Measurements from ENCODE around the gene CASP12.

Gene CASP12

DNA sequence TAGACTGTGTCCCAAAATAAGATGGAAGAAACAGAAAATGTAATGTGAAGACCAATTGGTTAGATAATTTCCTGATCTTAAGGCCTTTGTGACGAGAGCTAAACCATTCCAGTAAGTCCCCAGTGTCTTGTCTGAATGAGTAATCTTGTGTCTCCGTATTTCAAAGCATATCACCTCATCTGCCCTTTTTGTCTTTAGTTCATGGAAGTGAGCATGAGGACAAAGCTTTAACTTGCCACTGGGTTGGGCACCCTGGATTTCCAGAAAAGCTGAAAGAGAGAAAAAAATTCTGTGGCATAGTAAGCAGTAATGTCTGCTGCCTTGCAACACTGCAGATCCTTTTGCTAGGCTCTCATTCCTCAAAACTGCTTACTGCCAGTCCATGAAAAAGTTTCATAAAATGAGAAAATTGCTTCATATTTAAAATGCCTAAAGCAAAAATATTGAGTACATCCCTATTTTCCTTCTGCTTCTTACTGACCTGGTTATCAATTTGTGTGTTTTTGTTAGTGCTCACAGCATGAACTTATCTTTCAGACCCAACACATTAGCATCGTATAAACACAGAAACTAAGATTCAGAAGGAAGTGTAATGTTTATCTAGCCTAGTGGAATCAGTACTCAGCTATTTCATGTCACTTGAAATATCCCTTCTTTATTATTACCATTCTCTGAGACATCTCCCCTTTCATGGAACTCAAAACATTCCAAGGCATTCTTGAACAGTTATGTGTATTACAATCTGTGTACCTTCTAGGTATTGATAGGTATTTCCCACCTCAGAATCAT, 5.3 kb downstream of the CASP12 start:
- in situ Hi-C loops (cut with HindIII; ENCODE audit: low sequenced_read_pairs): no loop called here

DNA sequence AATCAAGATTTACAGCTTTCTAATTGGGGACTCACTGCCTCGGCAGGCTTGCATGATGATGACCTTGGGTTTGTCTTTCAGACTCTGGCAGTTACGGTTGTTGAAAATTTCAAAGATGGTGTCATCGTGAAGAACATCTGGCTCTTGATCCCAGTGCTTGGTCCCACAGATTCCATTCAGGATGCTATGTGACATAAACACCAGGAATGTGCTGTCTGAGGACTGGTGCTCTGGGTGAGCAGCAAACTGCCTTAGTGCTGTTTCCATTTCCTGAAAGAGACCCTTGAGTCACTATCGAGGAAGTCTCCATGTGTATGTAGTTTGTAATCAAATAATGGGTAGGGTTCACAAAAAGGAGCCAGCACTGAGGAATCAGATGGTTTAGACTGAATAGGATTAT, 7.1 kb downstream of the CASP12 start:
- in situ Hi-C loops (cut with HindIII; ENCODE audit: low sequenced_read_pairs): no loop called here

GRCh38 chr11:104883342-104883741, 14.9 kb downstream of the CASP12 start:
- in situ Hi-C loops (cut with HindIII; ENCODE audit: low sequenced_read_pairs): no loop called here

DNA sequence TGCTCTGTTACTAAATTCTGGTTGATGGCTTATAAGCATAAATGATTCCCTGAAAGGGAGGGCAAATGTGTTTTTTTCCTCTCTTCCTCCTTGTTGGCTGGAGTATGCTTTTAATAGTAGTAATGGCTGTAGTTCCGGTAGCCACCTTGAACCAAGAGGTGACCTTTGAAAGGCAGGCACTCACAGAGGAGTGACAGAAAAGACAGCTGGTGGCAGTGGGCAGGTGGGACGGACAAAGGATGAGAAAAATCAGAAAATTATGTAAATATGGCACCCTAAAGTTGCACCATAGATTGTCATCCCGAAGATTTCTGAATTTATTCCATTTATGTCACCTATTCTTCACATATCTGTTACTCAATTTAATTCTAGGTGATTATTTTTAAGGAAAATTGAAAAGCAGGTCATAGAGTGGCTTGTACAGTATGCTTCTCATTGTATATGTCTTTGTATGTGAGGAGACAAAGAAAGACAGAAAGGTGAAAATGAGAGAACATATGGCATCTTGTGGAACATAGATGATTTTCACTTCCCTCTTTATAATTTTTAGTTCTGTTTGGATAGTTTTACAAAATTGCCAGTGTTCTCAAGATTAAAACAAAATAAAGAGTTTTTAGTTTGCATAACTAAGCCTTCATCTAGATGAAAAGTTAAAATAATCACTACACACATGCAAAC, 17.0 kb downstream of the CASP12 start:
- in situ Hi-C loops (cut with HindIII; ENCODE audit: low sequenced_read_pairs): no loop called here

DNA sequence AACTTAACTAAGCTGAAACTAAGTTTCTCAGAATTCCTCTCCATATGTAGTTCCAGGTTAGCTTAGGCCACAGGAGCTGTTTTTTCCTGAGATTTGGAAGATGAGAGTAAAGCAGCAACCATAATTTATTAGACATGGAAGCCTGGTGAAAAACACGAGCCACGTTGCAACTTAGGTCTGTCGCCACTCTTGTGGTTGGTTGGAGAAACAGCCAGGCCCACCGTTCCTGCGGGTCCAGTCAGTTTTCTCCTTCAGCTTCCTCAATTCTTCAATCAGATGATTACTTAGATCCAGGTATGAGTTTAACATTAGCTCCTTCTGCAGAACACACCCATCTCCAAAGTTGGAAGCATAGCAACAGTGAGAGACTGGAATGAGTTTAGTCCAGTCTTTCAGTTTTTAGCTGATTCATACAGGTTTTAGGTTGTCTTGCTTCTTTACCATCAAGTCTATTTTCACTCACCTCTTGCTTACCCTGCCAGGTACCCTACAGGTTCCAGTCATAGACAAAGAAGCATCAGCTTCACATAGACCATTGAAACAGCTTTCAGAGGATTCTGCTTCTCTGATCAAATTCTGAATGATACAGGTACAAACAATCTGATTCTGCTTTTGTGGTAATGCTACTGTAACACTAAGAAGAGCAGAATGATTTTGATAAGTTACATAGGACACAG, 18.6 kb downstream of the CASP12 start:
- in situ Hi-C loops (cut with HindIII; ENCODE audit: low sequenced_read_pairs): no loop called here

GRCh38 chr11:104876861-104877431, 21.3 kb downstream of the CASP12 start:
- in situ Hi-C loops (cut with HindIII; ENCODE audit: low sequenced_read_pairs): no loop called here

GRCh38 chr11:104876324-104876723, 21.9 kb downstream of the CASP12 start:
- in situ Hi-C loops (cut with HindIII; ENCODE audit: low sequenced_read_pairs): no loop called here

GRCh38 chr11:104873252-104873651, 25.0 kb downstream of the CASP12 start:
- in situ Hi-C loops (cut with HindIII; ENCODE audit: low sequenced_read_pairs): no loop called here

DNA sequence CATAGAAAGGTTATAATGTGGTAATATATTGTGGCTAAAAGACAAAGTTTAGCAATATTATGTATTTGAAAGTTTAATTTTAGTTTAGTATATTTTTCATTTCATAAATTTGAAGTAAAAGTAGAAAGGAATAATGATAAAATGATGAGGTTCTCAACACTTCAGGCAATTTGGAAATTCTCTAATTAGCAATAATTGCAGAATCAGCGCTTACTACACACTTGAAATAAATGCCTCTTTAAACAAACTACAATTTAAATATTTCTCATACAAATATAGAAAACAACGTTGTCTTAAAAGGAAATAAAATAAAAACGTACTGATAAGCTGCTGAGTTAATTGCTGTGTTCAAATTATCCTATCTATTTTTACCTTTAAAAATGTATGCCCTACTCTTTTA, 25.9 kb downstream of the CASP12 start:
- in situ Hi-C loops (cut with HindIII; ENCODE audit: low sequenced_read_pairs): no loop called here

- in situ Hi-C loops (cut with HindIII; ENCODE audit: low sequenced_read_pairs): no loop called here
Measured at GRCh38 chr11:104870910-104871309, 27.4 kb downstream of the CASP12 start.

DNA sequence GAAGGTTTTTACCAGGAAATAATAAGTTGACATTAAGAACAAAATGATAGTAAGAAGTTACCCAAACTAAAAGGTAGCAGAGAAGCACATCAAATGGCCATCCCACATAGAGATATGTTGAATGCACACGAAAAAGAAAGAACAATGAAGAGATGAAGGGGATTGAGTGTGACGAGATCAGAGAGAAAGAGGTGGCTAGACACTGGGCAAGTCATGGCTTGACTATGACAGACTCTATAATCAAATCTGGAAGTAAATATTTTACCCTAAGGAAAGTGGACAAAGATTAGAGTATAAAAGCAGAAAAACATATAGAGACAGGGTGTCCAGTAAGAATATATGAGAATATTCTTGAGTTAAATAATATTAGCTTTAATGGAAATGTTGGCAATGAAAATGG, 31.4 kb downstream of the CASP12 start:
- in situ Hi-C loops (cut with HindIII; ENCODE audit: low sequenced_read_pairs): loop anchor here (5.0 kb wide), 1 partner anchor 70 kb away; no protein-coding TSS in a partner anchor

GRCh38 chr11:104858882-104859775, 39.1 kb downstream of the CASP12 start:
- in situ Hi-C loops (cut with HindIII; ENCODE audit: low sequenced_read_pairs): no loop called here

- in situ Hi-C loops (cut with HindIII; ENCODE audit: low sequenced_read_pairs): no loop called here
Measured at GRCh38 chr11:104856607-104857006, 41.7 kb downstream of the CASP12 start.

- in situ Hi-C loops (cut with HindIII; ENCODE audit: low sequenced_read_pairs): no loop called here
Measured at GRCh38 chr11:104855965-104856364, 42.3 kb downstream of the CASP12 start.

GRCh38 chr11:104853276-104853675, 45.0 kb downstream of the CASP12 start:
- in situ Hi-C loops (cut with HindIII; ENCODE audit: low sequenced_read_pairs): no loop called here

GRCh38 chr11:104852811-104853210, 45.4 kb downstream of the CASP12 start:
- in situ Hi-C loops (cut with HindIII; ENCODE audit: low sequenced_read_pairs): no loop called here

DNA sequence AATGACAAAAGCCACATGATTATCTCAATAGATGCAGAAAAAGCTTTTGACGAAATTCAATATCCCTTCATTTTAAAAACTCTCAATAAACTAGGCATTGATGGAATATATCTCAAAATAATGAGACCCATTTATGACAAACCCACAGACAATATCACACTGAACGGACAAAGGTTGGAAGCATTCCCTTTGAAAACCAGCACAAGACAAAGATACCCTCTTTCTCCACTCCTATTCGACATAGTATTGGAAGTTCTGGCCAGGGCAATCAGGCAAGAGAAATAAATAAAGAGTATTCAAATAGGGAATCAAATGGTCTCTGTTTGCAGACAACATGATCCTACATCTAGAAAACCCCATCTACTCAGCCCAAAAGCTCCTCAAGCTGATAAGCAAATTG, 52.0 kb downstream of the CASP12 start:
- in situ Hi-C loops (cut with HindIII; ENCODE audit: low sequenced_read_pairs): no loop called here

GRCh38 chr11:104844451-104844850, 53.8 kb downstream of the CASP12 start:
- in situ Hi-C loops (cut with HindIII; ENCODE audit: low sequenced_read_pairs): no loop called here

GRCh38 chr11:104843150-104843836, 55.0 kb downstream of the CASP12 start:
- in situ Hi-C loops (cut with HindIII; ENCODE audit: low sequenced_read_pairs): no loop called here

DNA sequence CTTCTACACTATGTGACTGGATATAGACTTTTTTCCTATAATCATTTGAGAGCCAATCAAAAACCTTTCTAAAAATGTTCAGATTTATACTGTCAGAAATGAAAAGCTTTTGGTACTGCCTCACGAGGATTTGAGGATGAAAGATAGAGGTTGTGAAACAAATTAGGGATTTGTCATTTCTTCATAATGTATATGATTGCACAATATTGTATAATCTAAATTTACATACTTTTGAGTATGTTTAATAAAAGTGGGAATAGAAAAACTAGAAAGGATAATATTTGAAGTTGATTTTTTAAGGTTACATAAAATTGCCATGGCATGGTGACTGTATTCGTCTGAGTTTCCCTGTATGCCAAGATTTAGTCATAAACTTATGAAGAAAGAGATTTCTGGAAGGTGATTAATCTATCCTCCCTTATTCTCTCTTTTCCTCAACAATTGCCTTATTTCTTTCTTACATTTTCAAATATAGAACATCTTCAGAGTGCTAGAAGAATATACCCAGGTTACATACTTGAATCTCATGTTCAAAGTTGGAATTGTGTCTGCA, 56.2 kb downstream of the CASP12 start:
- in situ Hi-C loops (cut with HindIII; ENCODE audit: low sequenced_read_pairs): no loop called here
